HuH-7.5 (cell line): Measurements from ENCODE around the gene NLRP3.
A peak's percentile ranks its signal among the peaks of the same experiment; 100 is the strongest.
"Not testable (repeated sequence)": the region's sequence is repeated elsewhere in the genome, so short reads cannot be mapped to it uniquely, and the experiment has no call there.

Experiments used
- DNase-seq: peaks from one replicate; pipeline ENCODE4 v3.0.0; 2011; ENCODE audit warnings: low spot score

Gene NLRP3

GRCh38 chr1:247415423-247416361 lies at the start of gene NLRP3:
NLRP3 (plus strand) TSS chr1:247416173; CDS start chr1:247418801, 2,628 bp downstream.
- DNase-seq, result no peak

GRCh38 chr1:247366345-247366744 lies 49.6 kb upstream of the NLRP3 start:
- not testable (repeated sequence) for DNase-seq

DNA sequence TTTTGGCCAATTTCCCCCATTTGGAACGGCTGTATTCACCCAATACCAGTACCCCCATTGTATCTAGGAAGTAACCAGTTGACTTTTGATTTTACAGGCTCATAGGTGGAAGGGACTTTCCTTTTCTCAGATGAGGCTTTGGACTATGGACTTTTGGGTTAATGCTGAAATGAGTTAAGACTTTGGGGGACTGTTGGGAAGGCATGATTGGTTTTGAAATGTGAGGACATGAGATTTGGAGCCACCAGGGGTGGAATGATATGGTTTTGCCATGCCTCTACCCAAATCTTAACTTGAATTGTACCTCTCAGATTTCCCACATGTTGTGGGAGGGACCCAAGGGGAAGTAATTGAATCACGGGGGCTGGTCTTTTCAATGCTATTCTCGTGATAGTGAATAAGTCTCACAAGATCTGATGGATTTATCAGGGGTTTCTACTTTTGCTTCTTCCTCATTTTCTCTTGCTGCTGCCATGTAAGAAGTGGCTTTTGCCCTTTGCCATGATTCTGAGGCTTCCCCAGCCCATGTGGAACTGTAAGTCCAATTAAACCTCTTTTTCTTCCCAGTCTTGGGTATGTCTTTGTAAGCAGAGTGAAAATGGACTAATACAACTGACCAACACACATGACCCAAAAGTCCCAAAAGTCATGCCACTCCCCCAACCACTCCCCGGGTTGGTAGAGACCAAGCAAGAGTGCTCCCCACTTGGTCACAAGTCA lies 48.9 kb upstream of the NLRP3 start:
- DNase-seq, result no peak

GRCh38 chr1:247367786-247368422 lies 48.1 kb upstream of the NLRP3 start:
- no peak for DNase-seq

GRCh38 chr1:247368490-247369145 lies 47.4 kb upstream of the NLRP3 start:
- DNase-seq, result no peak

GRCh38 chr1:247370786-247371732 lies 44.9 kb upstream of the NLRP3 start:
- DNase-seq, result no peak

DNA sequence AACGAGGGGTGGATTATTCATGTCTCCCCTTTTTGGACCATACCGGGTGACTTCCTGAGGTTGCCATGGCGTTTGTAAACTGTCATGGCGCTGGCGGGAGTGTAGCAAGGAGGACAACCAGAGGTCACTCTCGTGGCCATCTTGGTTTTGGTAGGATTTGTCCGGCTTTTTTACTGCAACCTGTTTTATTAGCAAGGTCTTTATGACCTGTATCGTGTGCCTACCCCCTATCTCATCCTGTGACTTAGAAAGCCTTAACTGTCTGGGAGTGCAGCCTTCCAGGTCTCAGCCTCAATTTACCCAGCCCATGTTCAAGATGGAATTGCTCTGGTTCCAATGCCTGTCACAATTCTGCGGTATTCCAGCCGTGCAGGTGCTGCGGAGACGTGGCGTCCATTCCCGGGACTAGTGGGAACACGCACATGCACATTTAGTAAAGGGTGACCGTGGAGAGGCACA lies 44.1 kb upstream of the NLRP3 start:
- DNase-seq, result no peak

DNA sequence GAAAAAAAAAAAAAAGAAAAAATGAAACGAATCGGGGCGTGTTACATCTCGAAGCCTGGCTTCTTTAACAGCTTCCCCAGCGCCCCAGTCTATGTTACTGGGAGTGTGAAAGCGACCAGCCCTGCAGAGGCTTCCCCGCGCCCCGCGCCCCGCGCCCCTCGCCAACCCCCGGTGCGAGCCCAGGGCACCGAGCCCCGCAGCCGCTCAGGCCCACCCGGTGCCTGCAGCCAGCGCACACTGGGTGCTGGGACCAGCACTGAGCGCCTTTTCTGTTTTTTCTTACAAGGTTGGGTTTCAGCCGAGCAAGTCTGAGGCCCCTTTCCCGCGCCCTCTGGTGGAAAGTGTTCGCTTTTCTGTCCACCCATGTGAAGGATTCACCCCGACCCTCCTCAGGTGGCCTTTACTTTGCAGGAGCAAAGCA lies 42.2 kb upstream of the NLRP3 start:
- peak; percentile 47 for DNase-seq

GRCh38 chr1:247374651-247375334 lies 41.2 kb upstream of the NLRP3 start:
- not testable (repeated sequence) for DNase-seq

DNA sequence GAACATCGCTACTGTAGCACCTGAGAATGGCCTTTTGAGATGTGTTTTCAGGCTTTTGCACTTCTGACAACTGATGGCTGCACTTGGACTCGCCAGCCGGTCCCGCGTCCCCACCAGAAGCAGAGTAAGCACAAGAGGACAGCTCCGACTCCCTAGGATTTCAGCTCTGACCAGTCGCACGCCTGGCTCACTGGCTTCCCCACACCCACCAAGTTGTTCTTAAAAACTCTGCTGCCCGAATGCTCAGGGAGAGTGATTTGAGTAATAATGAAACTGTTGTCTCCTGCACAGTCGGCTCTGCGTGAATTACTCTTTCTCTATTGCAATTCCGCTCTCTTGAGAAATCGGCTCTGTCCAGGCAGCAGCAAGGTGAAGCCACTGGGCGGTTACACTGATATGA lies 40.2 kb upstream of the NLRP3 start:
- DNase-seq, result no peak

DNA sequence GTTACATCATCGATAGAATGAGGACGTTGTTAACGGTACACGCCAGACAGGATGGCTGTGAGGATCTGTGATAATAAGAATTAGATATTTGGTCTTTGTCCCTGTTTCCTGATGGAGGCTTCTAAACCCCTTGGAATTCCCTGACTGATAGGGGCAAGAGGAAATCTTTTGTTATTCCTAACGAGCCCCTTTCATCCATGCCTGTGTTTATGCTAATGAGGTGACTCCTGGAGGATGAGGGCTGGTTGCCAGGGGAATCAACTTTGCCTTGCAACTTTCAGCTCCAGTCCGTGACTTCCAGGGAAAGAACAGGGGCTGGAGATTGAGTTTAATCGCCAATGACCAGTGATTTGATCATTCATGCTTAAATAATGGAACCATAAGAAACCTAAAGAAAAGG lies 39.3 kb upstream of the NLRP3 start:
- no peak for DNase-seq

DNA sequence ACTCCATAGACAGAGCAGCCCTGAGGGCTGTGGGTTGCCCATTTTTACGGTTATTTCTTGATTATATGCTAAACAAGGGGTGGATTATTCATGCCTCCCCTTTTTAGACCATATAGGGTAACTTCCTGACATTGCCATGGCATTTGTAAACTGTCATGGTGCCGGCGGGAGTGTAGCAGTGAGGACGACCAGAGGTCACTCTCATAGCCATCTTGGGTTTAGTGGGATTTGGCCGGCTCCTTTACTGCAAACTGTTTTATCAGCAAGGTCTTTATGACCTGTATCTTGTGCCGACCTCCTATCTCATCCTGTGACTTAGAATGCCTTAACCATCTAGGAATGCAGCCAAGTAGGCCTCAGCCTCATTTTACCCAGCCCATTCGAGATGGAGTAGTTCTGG lies 38.3 kb upstream of the NLRP3 start:
- not testable (repeated sequence) for DNase-seq

GRCh38 chr1:247378334-247379073 lies 37.5 kb upstream of the NLRP3 start:
- DNase-seq, result no peak

GRCh38 chr1:247385283-247385682 lies 30.7 kb upstream of the NLRP3 start:
- no peak for DNase-seq

- DNase-seq, result no peak
Observed at GRCh38 chr1:247386217-247386616, 29.8 kb upstream of the NLRP3 start.

- DNase-seq, result no peak
Observed at GRCh38 chr1:247386687-247387086, 29.3 kb upstream of the NLRP3 start.

DNA sequence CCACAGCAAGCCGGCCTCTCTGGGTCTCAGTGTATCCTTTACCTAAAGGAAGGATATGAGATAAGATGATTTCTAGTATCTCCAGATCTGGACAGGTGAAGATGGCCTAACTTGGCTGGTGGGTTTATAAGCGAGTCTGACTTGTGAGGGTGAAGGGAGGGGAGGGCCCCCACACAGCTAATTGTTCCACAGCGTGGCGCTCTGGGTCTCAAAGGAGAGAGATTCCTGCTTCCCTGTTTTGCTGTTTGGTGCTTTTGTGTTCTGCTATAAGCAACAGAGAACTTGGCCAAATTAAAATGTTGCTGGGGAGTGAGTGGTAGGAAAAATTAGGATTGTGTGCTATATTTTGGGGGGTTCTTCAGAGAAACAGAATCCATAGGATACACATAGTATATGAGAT lies 28.9 kb upstream of the NLRP3 start:
- no peak for DNase-seq

DNA sequence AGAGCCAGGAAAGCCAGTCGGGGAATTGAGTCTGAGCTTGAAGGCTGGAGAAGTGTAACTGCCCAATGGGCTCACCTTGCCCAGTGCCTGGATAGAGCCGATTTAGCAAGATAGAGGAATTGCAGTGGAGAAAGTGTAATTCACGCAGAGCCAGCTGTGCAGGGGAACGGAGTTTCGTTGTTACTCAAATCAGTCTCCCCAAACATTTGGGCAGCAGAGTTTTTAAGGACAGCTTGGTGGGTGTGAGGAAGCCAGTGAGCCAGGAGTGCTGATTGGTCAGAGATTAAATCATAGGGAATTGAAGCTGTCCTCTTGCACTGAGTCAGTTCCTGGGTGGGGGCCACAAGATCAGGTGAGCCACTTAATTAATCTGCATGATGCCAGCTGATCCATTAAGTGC lies 28.4 kb upstream of the NLRP3 start:
- DNase-seq, result no peak

DNA sequence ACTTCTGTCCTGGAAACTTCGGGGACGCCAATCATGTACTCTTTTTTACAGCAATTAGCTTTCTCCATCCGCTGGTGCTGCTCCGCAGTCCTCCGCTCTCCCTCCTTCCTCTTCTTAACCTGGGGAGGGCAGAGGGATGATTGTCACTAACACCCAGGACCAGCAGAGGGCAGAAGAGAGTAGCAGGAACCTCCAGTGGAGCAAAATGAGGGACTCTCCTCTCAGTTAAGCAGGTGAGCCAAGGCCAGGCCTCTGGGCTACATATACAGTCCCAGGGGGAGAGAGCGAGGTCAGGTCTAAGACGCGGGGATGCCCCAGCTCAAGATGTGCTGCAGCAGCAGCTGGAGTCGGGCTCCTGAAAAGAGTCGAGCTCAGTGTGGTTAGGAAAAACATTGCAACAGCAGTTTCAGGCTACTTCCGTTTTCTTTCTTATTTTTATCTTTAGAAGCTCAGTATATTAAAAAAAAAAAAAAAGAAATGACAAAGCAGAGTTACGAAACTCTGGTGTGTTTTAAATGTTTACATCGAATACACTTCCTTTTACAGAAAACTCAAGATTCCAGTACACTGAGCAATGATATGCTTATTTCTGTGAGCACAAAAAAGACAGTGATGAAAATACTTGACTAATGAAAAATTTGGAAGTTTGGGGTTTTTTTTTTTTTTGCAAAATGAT lies 25.7 kb upstream of the NLRP3 start:
- DNase-seq, result peak; percentile 83
